Motor neuron (in vitro differentiated cells): ENCODE measurements around the gene UBALD2. TPM values are rescaled to one million over a fixed set of nuclear protein-coding genes. Genes with fewer than 3 reads are reported as not detected.

Source experiments
- ATAC-seq, 8 experiments: fragments of 200-7000 bp; cut with Tn5 transposase; replicated peaks in 6 of 8; 2 replicates each; pipeline ENCODE4 v1.8.0; 2021; ENCODE audit warnings: mild to moderate bottlenecking in 8 of 8, moderate library complexity in 8 of 8
- H3K27ac ChIP-seq, 2 donors: fragments of 250-450 bp; sonication (Bioruptor Pico); 2 replicates each; pipeline ENCODE4 v1.9.0; 2021; ENCODE audit warnings: antibody characterized with exemption in 2 of 2, mild to moderate bottlenecking in 2 of 2, moderate library complexity in 1 of 2
- H3K4me1 ChIP-seq, 2 donors: fragments of 250-450 bp; sonication (Bioruptor Pico); replicated peaks in 1 of 2; 2 replicates each; pipeline ENCODE4 v1.6.1; 2021; ENCODE audit warnings: antibody characterized with exemption in 2 of 2, mild to moderate bottlenecking in 2 of 2, moderate library complexity in 1 of 2
- H3K4me3 ChIP-seq, 5 donors: fragments of 250-450 bp; sonication (Bioruptor Pico); 2 replicates each; pipeline ENCODE4 v1.9.0; 2021; ENCODE audit warnings: antibody characterized with exemption in 5 of 5, mild to moderate bottlenecking in 5 of 5, moderate library complexity in 4 of 5
- WGBS, 10 experiments: fragments of 450-650 bp; shearing (Covaris generic); methylation state at CpG; one replicate each; pipeline ENCODE4 v1.0.0; 2022; 5-methylcytosine and 5-hydroxymethylcytosine counted together
- in situ Hi-C, 9 experiments: fragments of 400-800 bp; cut with MboI; loops; one replicate each; pipeline ENCODE4 v1.15.0; 2021; ENCODE audit warnings: low sequenced_read_pairs in 9 of 9, low pct_unique_long_range_greater_than_20kb in 2 of 9; ENCODE audit not compliant: unreplicated experiment in 9 of 9
- total RNA-seq, 8 experiments: library from RNA; unstranded; fragments of 300-600 nt; gene quantifications; 2 replicates each; pipeline versions ENCODE4 v1.2.3 to v1.2.4, GENCODE V29; 2022

The UBALD2 gene
- total RNA-seq, 8 experiments from 2014 or later = 11.7 to 34.6 (median 21.3) TPM

DNA sequence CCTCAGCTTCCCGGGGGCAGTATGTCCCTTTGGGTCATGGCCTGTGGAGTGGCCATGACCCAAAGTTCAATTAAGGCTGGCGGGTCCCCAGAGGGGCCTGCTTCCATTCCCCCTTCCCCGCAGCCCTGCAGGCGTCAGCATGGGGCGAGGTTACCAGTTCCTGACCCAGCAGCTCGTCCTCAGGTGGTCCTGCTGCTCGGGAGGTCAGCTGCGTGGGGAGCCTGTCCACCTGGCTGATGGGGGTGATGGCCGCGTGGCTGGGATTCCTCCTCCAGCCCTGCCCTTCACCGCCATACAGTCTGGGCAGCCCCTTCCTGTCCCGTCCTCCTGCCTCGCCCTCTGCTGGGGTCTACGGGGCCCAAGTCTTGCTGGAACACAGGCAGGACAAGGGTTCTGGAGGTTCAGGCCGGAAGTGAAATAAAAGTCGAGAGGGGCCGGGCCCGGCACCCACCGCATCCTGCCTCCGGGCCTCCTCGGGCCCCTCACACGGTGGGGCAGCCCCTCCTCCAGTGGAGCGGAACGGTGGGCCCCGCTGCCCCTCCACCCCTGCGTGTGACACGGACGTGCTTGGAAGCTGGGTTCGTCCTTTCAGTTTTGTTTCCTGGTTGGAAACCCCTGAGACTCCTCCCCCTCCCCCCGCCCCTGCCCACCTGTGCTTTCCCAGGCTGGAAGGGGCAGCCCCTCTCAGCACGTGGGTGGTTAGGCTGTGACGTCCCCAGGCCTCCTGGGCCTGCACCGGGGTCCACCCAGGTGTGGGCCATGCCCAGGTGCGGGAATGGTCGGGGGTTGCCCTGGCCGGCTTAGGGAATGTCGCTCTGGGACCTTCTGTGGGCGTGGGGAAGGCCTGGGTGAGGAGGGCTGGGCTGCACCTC, 6.8 kb downstream of the UBALD2 start:
- 0 to 73% (median 51%) methylated on average over 1 to 14 of the region's 38 CpGs; no CpG with 5 or more reads in 7 of the 10 experiments for WGBS, 10 experiments

DNA sequence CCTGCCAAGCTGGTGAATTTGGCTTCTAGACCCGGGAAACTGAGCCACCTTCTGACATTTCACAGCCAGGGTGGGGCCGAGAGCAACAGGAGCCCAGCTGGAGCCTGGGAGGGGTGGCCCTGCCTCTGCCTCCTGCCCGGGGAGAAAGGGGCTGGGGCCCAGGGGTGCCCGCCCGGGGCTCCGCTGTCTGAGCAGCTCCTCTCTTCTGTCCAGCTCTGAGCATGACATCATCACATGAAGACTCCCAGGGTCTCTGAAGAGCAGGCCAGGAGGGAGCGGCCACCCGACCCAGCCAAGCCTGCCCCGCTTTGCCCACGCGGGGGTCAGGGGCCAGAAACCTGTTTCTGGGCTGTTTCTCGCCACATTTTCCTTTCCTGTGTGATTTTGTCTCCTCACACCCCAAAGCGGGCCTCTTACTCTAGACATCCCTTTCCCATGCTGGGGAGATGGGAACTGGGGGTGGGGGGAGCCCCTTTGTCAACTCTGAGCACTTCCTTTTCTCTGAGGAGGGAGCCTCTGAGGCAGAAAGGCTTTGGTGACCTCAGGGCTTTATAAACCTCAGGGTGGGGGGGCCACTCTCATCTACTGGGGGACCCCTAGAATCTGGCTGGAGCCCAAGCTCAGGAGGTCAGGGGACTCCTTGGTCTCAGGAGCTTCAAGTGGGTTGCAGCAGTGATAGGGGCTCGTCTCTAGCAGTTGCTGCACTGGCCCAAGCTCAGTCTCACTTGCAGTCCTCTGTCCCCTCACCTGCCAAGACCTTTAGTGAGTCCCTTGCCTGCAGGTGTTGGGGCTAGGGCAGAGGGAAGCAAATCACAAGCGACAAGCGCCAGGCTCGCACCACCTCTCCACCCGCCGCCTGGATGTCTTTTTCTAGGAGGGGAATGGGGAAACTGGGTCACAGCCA, 7.6 kb downstream of the UBALD2 start:
- WGBS, 10 experiments = 83 to 100% (median 93%) methylated on average over 1 to 4 of the region's 19 CpGs; no CpG with 5 or more reads in 5 of the 10 experiments

More for the DNA sequence above, 6.8 kb downstream of the UBALD2 start:
- peak in 7 of 8 experiments; percentile 2 to 15 (median 7) for ATAC-seq
- Histone ChIP-seq H3K4me3 (no peak overlapping the region), H3K27ac (no peak overlapping the region), H3K4me1 (peaks cover 18 to 33% of the 10 kb centered on the region in 2 donors)
- in situ Hi-C loops = no loop called here

DNA sequence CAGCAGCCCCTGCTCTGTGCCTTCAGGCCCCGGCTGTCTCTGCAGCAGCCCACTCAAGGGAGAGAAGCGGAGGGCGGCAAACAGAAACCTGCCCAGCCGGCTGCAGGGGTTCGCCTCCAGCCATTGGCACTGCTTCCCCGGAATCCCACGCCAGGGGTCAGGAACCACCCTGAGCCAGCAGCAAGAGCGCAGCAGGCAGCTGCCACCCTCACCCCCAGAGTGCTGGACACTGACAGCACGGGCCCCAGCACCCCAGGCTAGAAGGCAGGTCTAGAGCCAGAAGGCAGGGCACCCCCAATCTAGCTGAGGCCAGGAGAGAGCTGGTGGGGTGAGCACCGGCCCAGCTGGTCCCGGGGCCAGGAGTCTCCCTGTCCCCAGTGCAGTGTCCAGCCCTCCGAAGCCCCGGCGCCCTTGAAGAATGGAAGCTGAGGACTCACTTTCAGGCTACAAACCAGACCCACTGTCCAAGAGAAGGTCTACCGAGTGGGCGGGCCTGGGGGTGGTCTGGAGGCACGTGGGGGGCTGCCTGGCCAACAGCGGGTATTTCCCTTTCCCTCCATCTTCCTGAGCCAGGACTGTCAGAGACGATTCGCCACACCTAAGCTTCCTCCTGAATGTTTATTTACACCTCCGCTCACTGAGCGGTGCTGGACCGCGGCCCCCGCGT, 8.4 kb downstream of the UBALD2 start:
- no peak overlapping the region for H3K27ac ChIP-seq
- 80 to 100% (median 84%) methylated on average over 1 to 8 of the region's 26 CpGs; no CpG with 5 or more reads in 5 of the 10 experiments for WGBS, 10 experiments
- ATAC-seq = peak in 1 of 8 experiments; percentile 4
- H3K4me1 ChIP-seq = peaks cover 13 to 18% of the 10 kb centered on the region in 2 donors
- in situ Hi-C loops = no loop called here
- H3K4me3 ChIP-seq = no peak overlapping the region

More for the DNA sequence above, 7.6 kb downstream of the UBALD2 start:
- no peak overlapping the region for H3K27ac ChIP-seq
- ATAC-seq = peak; percentile 2 to 59 (median 40)
- H3K4me3 ChIP-seq = no peak overlapping the region
- peaks cover 17 to 24% of the 10 kb centered on the region in 2 donors for H3K4me1 ChIP-seq
- in situ Hi-C loops = no loop called here

DNA sequence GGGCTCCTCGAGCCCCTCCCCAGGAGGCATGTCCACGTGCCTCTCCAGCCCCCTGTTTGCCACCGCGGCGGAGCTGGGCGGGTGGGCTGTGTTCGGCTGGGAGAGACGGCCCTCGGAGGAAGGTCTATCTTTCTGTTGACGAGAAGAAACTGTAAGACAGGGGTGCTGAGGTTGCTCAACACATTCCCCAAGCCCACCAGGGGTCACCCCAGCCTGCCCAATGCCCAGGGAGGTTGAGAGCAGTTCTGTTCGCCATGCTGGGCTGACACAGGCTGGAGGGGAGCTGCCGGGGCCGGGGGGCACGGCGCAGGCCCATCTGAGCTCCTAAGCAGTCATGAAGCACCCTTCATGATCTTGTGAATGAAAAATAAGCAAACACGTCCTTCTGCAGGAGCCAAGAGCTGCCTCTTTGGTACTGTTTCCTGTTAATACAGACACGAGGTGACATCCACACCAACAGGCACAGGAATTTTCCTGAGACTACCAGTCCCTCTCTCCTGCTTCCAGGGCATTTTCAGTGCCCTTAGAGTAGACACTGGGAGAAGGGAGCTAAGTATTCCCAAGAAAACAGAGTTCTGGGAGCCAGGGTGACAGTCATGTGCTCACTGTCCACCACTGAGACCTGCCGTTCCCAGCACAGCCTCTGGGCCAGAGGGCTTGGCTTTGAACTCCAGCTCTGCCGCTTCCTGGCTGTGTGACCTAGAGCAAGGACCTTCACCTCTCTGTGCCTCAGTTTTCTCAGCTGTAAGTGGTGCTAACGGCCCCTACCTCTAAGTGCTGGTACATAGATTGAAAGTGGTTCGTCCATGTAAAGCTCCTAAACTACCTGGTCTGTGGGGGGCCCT, 9.2 kb downstream of the UBALD2 start:
- in situ Hi-C loops = no loop called here
- Histone ChIP-seq H3K27ac (no peak overlapping the region), H3K4me1 (peaks cover 13 to 18% of the 10 kb centered on the region in 2 donors), H3K4me3 (no peak overlapping the region)
- peak in 1 of 8 experiments; percentile 2 for ATAC-seq
- 17 to 100% (median 80%) methylated on average over 1 to 3 of the region's 21 CpGs; no CpG with 5 or more reads in 4 of the 10 experiments for WGBS, 10 experiments

- H3K27ac ChIP-seq = no peak overlapping the region
- ATAC-seq = no peak
- H3K4me1 ChIP-seq = peaks cover 13 to 18% of the 10 kb centered on the region in 2 donors
- H3K4me3 ChIP-seq = no peak overlapping the region
- WGBS, 10 experiments = 75 to 100% (median 87%) methylated on average over 1 to 3 of the region's 22 CpGs; no CpG with 5 or more reads in 7 of the 10 experiments
- in situ Hi-C loops = loop anchor here in 8 of 9 experiments (5.0 to 25.0 kb wide), 4 partner anchors 148 to 363 kb away; partner anchors contain the start of genes EXOC7 (in 7 of the 8), CDK3 (in 4 of the 8) and MRPL38 (in 1 of the 8)
Measured at GRCh38 chr17:76275382-76276068, 10.4 kb downstream of the UBALD2 start.

- Histone ChIP-seq H3K4me1 (peaks cover 13 to 16% of the 10 kb centered on the region in 2 donors), H3K4me3 (no peak overlapping the region), H3K27ac (no peak overlapping the region)
- no peak for ATAC-seq
- 70 to 96% methylated on average over 2 to 4 of the region's 11 CpGs; no CpG with 5 or more reads in 8 of the 10 experiments for WGBS, 10 experiments
- in situ Hi-C loops = loop anchor here in 8 of 9 experiments (5.0 to 25.0 kb wide), 4 partner anchors 149 to 364 kb away; partner anchors contain the start of genes EXOC7 (in 7 of the 8), CDK3 (in 4 of the 8) and MRPL38 (in 1 of the 8)
Measured at GRCh38 chr17:76276069-76276431, 10.9 kb downstream of the UBALD2 start.

- Histone ChIP-seq H3K4me1 (peaks cover 10 to 11% of the 10 kb centered on the region in 2 donors), H3K4me3 (no peak overlapping the region), H3K27ac (no peak overlapping the region)
- 10 to 100% (median 84%) methylated on average over 1 to 10 of the region's 19 CpGs; no CpG with 5 or more reads in 2 of the 10 experiments for WGBS, 10 experiments
- ATAC-seq = peak in 2 of 8 experiments; percentile 35 to 56
- in situ Hi-C loops = loop anchor here in 8 of 9 experiments (5.0 to 25.0 kb wide), 4 partner anchors 149 to 364 kb away; partner anchors contain the start of genes EXOC7 (in 7 of the 8), CDK3 (in 4 of the 8) and MRPL38 (in 1 of the 8)
Measured at GRCh38 chr17:76276461-76277299, 11.5 kb downstream of the UBALD2 start.

GRCh38 chr17:76277300-76278267, 12.4 kb downstream of the UBALD2 start:
- WGBS, 10 experiments = 53 to 100% (median 83%) methylated on average over 1 to 8 of the region's 31 CpGs
- in situ Hi-C loops = loop anchor here in 8 of 9 experiments (5.0 to 25.0 kb wide), 4 partner anchors 150 to 365 kb away; partner anchors contain the start of genes EXOC7 (in 7 of the 8), CDK3 (in 4 of the 8) and MRPL38 (in 1 of the 8)
- Histone ChIP-seq H3K4me1 (peaks cover 1% of the 10 kb centered on the region in 2 donors), H3K4me3 (no peak overlapping the region), H3K27ac (no peak overlapping the region)
- ATAC-seq = no peak

DNA sequence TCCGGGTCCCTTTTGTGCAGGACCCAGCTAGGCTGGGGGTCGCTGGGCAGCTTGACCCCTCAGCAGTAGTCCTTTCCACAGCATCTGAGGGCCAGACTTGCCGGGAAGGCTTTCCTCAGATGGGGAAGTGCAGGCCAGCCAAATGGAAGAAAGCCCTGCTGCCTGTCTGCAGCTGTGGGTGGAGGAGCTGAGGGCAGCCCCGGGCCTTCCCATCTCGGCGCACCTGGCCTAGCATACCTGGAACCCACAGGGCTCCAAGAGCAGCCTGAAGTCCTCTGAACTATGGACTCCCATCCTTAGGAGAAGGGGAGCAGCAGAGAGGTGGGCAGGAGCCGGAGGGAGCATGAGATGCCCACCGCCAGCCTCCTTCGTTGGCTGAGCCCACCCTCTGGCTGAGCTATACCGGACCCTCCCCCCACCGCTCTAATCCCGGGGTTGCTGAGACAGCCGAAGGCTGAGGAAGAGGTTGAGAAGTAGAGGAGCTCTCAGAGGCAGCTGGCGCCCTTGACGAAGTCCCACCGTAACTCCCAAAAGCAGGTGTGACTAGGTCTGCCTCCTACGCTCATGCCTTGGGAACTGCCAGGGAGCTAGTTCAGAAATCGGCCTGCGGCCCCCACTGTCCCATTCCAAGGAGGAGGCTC, 13.2 kb downstream of the UBALD2 start:
- ATAC-seq = no peak
- Histone ChIP-seq H3K27ac (no peak overlapping the region), H3K4me1 (no peaks in the 10 kb centered on the region), H3K4me3 (no peak overlapping the region)
- 40 to 94% (median 92%) methylated on average over 1 to 4 of the region's 19 CpGs; no CpG with 5 or more reads in 6 of the 10 experiments for WGBS, 10 experiments
- in situ Hi-C loops = loop anchor here in 8 of 9 experiments (5.0 to 25.0 kb wide), 4 partner anchors 151 to 366 kb away; partner anchors contain the start of genes EXOC7 (in 7 of the 8), CDK3 (in 4 of the 8) and MRPL38 (in 1 of the 8)
